Liver (tissue), 3 donors: ENCODE measurements around the gene THBD.

Experiments used
- GABPA ChIP-seq, 2 donors: IDR thresholded peaks in 1 of 2; conservative IDR thresholded peaks in 1 of 2; 2 replicates each; pipeline ENCODE4 v1.6.1; 2016; ENCODE audit warnings: antibody characterized with exemption in 2 of 2, mild to moderate bottlenecking in 1 of 2, moderate library complexity in 1 of 2
- HNF4G ChIP-seq: IDR thresholded peaks from 2 replicates; pipeline ENCODE4 v1.6.1; 2016; ENCODE audit warnings: antibody characterized with exemption
- JUND ChIP-seq, 2 donors: IDR thresholded peaks; 2 replicates each; pipeline ENCODE4 v1.6.1; 2016; ENCODE audit warnings: antibody characterized with exemption in 2 of 2
- NR2F2 ChIP-seq: IDR thresholded peaks from 2 replicates; pipeline ENCODE4 v1.6.1; 2016; ENCODE audit warnings: antibody characterized with exemption
- SP1 ChIP-seq: IDR thresholded peaks from 2 replicates; pipeline ENCODE4 v1.6.1; 2018; ENCODE audit warnings: antibody characterized with exemption, mild to moderate bottlenecking
- TAF1 ChIP-seq: conservative IDR thresholded peaks from 2 replicates; pipeline ENCODE4 v1.6.1; 2016; ENCODE audit warnings: antibody characterized with exemption, mild to moderate bottlenecking
- TF ChIP-seq, protein P1 (sequence below): fragments of 150-350 bp; IDR thresholded peaks from 2 replicates; pipeline ENCODE4 v1.5.1; 2017; ENCODE audit warnings: improper control_type of control experiment, low read depth, low read length; ENCODE audit not compliant: missing input control
- TF ChIP-seq, protein P2 (sequence below): IDR thresholded peaks from 2 replicates; pipeline ENCODE4 v1.6.1; 2016; ENCODE audit warnings: antibody characterized with exemption
- donor health status: healthy.
- donor health status: healthy.

DNA sequence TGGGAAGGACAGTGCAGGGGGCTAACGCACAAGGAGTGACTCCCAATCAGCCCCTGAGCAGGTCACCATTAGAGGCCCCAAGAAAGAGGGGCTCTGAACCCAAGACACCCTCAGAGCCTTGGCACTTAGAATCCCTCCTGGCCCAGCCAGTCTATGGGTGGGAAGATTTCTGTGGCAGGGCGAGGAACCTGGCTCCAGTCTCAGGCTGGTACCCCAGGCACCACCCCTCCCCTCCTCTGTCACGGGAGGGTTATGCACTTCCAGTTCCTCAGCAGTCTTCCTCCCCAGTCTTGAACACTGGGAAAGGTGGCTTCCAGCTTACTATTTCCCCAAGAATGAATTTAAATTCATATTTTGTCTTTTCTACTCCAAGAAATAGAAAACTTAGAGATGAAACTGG, 42.0 kb downstream of the THBD start:
- TF ChIP-seq, protein P1, sequence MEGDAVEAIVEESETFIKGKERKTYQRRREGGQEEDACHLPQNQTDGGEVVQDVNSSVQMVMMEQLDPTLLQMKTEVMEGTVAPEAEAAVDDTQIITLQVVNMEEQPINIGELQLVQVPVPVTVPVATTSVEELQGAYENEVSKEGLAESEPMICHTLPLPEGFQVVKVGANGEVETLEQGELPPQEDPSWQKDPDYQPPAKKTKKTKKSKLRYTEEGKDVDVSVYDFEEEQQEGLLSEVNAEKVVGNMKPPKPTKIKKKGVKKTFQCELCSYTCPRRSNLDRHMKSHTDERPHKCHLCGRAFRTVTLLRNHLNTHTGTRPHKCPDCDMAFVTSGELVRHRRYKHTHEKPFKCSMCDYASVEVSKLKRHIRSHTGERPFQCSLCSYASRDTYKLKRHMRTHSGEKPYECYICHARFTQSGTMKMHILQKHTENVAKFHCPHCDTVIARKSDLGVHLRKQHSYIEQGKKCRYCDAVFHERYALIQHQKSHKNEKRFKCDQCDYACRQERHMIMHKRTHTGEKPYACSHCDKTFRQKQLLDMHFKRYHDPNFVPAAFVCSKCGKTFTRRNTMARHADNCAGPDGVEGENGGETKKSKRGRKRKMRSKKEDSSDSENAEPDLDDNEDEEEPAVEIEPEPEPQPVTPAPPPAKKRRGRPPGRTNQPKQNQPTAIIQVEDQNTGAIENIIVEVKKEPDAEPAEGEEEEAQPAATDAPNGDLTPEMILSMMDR, result no peak
- no peak for TF ChIP-seq GABPA (IDR thresholded peaks at IDR 0.05 in 1 of 2, conservative IDR thresholded peaks at IDR 0.05 in 1 of 2)
- TF ChIP-seq HNF4G, result no peak
- no peak for TF ChIP-seq SP1
- TF ChIP-seq, protein P2, sequence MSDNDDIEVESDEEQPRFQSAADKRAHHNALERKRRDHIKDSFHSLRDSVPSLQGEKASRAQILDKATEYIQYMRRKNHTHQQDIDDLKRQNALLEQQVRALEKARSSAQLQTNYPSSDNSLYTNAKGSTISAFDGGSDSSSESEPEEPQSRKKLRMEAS, result no peak
- TF ChIP-seq TAF1, result no peak
- no peak for TF ChIP-seq JUND (IDR thresholded peaks at IDR 0.05)
- TF ChIP-seq NR2F2, result no peak
